ENCODE results near the gene KY.

DNA sequence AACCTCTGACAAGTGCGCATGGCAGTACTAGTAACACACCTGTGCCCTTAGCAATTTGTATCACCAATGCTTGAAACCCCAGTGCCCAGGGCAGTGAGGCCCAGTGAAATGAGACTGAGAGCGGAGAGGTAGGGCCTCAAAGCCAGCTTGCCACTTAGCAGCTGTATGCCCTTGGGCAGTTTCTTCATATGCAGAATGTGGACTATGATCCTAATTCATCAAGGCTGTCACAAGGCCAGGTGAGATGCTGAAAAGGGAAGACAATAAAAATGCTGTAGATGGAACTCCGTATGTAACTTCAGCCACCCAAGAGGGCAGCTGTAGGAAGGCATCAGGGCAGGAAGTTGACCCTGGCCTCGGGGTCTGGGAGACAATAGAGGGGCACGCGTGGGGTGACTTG, 74.4 kb downstream of the KY start:
- TF ChIP-seq, protein P1, sequence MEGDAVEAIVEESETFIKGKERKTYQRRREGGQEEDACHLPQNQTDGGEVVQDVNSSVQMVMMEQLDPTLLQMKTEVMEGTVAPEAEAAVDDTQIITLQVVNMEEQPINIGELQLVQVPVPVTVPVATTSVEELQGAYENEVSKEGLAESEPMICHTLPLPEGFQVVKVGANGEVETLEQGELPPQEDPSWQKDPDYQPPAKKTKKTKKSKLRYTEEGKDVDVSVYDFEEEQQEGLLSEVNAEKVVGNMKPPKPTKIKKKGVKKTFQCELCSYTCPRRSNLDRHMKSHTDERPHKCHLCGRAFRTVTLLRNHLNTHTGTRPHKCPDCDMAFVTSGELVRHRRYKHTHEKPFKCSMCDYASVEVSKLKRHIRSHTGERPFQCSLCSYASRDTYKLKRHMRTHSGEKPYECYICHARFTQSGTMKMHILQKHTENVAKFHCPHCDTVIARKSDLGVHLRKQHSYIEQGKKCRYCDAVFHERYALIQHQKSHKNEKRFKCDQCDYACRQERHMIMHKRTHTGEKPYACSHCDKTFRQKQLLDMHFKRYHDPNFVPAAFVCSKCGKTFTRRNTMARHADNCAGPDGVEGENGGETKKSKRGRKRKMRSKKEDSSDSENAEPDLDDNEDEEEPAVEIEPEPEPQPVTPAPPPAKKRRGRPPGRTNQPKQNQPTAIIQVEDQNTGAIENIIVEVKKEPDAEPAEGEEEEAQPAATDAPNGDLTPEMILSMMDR (IDR thresholded peaks at IDR 0.05) = no peak
- TF ChIP-seq POLR2A (IDR thresholded peaks at IDR 0.05) (no peak), EP300 (IDR thresholded peaks at IDR 0.05) (no peak)

Measured in tibial nerve (tissue), 4 donors.